GM04503 (cell line): ENCODE data around the gene ALDH1A2.

ENCODE experiments used
- DNase-seq: peaks from one replicate; pipeline ENCODE4 v3.0.0-alpha.2; 2012; ENCODE audit warnings: low read depth

The ALDH1A2 gene

DNA sequence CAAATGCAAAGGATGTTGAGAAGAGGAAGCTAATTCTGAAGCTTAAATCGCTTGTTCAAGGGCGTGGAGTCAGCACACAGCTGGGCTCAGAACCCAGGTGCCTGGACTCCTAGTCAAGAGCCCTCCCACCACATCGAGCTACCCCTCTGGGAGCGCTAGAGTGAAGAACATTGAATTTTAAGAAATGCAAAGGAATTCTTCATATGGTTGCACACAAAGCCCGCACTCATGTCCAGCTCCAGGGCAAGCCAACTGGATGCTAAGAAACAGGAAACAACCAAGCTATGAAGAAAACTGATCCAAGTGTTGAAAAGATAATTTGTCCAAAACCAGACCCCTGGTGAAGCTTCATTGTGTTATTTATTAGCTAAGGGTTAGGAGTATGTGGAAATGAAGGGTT is 122.3 kb downstream of the ALDH1A2 start:
- no peak for DNase-seq

DNA sequence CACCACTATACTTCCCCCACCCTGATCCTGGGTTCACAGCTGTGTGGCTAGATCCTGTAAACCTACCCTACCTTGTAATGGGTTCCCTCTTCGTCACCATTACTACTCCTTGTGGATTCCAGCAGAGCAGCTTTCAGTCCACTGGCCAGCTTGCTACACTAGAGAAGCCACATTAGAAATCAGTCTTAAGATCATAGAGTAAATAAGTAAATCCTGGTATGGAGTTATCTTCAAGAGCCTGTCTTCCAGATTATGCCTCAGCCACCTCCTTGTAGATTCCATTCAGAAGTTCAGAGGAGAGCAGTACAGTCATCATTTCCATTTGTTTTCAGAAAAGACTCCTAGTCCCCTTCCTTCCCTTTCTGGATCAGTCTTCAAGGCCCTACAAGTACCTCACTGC is 123.7 kb downstream of the ALDH1A2 start:
- DNase-seq = no peak

- no peak for DNase-seq
Measured at GRCh38 chr15:57932348-57932747, 133.2 kb downstream of the ALDH1A2 start.

- no peak for DNase-seq
Measured at GRCh38 chr15:57931570-57931969, 133.9 kb downstream of the ALDH1A2 start.

DNA sequence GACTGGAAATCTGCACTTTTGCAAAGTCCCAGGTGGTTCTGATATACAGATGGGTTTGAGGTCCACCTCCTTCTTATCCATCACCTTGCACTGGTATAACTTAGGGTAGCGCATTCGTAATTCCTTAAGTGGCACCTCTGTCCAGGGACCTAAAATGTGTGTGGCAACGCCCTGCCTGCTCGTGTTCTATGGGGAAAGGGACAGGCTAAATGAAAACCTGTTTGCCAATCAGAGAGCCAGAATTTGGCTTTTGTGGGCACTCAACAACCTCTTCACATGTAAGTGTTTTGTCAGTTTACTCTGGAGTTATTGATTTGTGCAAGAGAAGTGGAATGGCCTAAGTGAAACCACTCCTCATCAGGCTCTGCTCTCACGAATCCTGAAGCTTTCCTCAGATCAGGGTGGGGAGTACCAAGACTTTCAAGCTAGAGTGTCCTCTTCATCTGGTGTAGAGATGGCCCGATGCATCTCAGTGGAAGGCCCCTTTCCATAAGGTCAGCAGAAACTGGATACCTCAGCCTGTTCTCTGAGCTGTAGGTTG is 138.3 kb downstream of the ALDH1A2 start:
- no peak for DNase-seq

DNA sequence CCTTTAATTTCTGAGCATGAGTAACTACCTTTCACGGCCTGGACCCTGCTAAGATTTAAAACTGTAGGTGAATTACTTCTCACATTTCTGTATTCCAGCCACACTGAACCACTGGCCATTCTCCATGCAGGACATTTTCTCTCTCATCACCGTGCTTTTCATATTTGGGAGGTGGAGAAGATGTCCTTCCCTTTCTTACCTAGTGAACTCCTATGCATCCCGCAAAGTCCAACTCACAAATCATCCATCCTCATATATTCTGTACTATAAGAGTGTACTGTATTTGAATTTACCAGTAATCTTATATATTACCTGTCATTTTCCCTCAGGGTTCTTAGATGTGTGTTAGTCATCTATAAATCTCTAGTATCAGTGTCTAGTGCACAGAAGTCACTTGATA is 139.9 kb downstream of the ALDH1A2 start:
- DNase-seq = no peak

GRCh38 chr15:57924598-57924997 is 140.9 kb downstream of the ALDH1A2 start:
- DNase-seq = no peak

GRCh38 chr15:57923750-57924149 is 141.8 kb downstream of the ALDH1A2 start:
- DNase-seq = no peak

- DNase-seq = no peak
Measured at GRCh38 chr15:57923306-57923705, 142.2 kb downstream of the ALDH1A2 start.

GRCh38 chr15:57922776-57923175 is 142.7 kb downstream of the ALDH1A2 start:
- DNase-seq = no peak

GRCh38 chr15:57921371-57921770 is 144.1 kb downstream of the ALDH1A2 start:
- DNase-seq = no peak

DNA sequence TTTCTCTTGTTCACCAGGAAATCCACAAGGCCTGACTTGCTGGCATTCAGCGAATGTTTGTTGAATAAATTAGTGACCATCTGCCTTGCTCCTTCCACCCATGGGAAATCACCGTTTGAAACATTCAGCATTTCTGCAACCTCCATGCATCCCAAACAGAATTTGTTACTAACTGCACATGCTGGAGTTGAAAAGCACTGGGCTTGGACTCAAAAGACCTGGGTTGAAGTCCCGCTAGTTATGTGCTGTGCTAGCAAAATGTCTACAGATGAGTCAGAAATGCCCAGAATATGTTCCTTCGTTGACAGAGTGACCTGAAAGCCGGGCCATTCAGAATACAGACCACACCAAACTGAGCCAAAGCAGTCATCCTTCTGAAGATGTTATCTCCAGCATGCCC is 144.6 kb downstream of the ALDH1A2 start:
- no peak for DNase-seq

- no peak for DNase-seq
Measured at GRCh38 chr15:57919754-57920153, 145.8 kb downstream of the ALDH1A2 start.

- no peak for DNase-seq
Measured at GRCh38 chr15:57917998-57918397, 147.5 kb downstream of the ALDH1A2 start.

GRCh38 chr15:57916695-57917094 is 148.8 kb downstream of the ALDH1A2 start:
- no peak for DNase-seq

DNA sequence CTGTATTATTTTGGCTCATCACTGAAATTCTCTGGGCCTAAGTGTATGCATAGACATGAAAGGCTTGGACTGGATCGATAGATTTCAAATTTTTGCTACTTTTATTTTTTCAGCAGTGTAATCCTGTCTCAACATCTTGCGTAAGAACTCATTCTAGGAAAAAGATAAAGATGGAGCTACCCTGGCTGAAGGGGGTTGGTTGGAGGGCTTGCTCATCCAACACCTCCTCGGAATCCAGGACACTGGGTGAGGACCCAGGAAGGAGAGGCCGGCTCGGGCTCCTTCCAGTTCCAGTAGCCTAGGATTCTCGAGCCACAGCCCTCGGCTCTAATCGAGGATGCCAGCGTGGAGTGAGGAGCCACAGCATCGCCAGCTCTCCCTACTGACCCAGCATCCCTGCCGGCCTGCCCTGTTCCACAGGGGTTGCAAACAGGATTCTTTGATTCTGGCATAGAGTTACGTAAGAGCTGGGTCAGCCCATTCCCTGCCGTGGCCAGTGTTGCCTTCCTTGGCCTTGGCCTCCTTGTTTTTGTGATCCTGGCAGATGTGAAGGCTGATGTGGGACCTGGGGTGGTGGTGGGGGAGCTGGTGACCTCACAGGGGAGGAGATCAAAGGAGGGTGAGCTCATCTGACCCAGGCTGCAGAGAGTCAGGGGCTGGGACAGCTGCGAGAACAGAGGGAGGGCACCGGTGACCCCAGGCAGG is 149.5 kb downstream of the ALDH1A2 start:
- no peak for DNase-seq

DNA sequence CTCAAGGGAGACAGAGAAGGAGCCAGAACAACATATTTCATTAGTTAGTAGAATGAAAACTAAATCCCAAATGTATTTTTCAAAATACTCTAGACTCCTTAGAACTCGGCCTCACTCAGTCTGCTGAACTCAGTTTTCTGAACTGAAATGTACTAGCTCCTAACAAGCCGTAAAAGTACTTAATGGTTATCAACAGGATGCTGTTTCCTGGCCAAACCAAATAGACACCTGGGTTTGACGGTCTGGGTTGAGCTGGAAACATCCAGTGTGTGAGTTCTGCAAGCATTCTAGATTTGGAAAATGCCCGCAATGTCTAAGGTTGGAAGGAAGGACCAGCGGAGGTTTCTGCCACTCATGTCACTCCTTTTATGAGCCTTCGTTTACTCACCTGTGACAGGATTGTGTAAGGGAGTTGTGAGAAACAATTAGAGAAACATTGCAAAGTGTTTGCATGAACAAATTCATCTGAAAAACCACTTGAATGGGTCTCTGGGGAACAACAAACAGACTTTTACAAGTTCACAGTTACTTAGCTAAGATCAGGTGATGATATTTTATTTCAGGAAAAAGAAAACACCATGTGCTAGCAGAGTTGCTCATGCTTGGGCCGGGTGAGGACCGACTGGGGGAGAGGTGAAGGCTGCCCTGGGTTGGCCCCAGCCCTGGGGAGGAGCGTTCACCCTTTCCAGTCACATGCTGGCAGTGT is 151.0 kb downstream of the ALDH1A2 start:
- no peak for DNase-seq

DNA sequence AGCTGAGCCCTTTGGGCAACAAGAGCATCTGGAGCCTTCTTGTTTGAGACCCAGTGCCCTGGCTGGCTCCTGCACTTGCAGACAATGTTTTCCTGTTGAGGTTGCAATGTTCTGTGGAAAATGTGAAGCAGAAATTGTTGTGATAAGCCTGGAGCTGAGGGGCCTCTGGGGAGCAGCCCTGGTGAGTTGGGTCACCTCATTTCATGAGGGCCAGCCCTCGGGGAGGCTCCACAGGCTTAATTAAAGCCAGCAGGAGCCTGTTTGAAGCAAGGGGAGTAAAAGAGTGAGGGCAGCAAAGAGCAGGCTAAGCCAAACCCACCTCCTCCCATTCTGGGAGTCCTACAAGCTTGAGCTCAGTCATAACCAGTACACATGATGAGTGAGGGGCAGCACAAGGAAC is 154.3 kb downstream of the ALDH1A2 start:
- DNase-seq = no peak

DNA sequence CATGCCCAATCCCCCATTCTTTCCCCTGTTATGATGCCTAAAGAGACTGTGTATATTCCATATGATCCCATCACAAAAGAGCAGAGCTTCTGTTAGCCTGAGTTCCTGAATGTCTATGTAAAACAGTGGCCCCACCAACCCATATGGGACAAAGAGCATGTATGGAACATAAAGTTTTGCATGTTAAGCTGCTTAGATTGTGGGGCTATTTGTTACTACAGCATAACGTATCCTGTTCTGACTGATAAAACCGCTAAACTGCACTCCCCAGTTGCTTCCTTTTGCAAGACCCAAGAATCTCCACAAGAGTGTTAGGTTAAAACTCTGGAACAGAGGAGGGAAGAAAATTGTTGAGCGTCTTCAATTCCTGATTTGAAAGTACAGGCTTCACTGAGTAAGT is 154.8 kb downstream of the ALDH1A2 start:
- no peak for DNase-seq

DNA sequence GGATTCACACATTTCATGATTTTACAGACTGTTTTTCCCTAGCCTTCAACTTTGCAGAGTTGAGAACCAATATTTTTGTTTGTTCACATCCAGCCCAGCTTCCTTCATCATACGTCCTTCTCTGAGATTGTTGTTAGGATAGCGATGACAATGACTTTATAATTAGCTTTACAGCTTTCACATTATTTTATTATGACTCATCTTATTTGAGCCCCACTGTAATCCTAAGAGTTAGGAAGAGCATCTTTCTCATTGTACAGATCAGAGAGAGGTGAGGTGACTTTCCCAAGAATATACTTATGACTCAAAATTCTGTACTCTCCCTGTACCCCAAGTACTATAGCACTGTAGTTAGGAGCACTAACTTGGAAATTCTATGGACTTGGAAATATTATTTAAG is 156.1 kb downstream of the ALDH1A2 start:
- no peak for DNase-seq

DNA sequence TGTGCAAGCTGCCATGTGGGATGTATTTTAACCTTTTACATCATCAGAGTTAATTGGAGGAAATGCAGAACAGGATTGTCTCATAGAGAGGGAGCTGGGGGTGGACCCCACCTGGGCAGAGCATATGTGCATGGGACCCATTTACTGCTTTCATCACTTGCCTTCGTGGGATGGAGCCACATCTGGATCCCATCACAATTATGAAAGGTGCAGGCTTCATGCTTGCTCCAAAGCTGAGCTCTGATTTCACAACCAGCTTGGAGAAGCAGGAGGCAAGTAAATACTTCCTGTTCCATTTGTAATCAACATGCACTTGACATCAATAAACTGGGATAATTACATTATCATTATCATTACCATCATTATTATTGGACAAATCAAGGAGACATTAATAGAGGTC is 161.9 kb downstream of the ALDH1A2 start:
- no peak for DNase-seq
